CD14-positive monocyte (primary cell): ENCODE results near the gene PRODH2. TPM values are rescaled to one million over a fixed set of nuclear protein-coding genes. Genes with fewer than 3 reads are reported as not detected.

ENCODE experiments used
- DNase-seq, 3 donors: peaks; one replicate each; pipeline ENCODE4 v3.0.0-alpha.2; 2011 to 2022
- H2AFZ ChIP-seq: 2 replicates; pipeline ENCODE4 v1.6.0; 2012; ENCODE audit warnings: mild to moderate bottlenecking, low read depth, low read length, inconsistent platforms; ENCODE audit not compliant: insufficient read depth, poor library complexity, severe bottlenecking
- H3K27ac ChIP-seq, 2 donors: 1 replicate in 1 of 2; 2 replicates in 1 of 2; pipeline ENCODE4 v1.5.1; 2012 to 2013; ENCODE audit warnings: low read length in 2 of 2, control low read depth in 1 of 2, inconsistent platforms in 1 of 2, low read depth in 1 of 2, mild to moderate bottlenecking in 1 of 2
- H3K27me3 ChIP-seq, 2 donors: one replicate each; pipeline versions ENCODE4 v1.6.0 to v1.6.1; 2011 to 2013; ENCODE audit warnings: low read length in 2 of 2; ENCODE audit not compliant: control insufficient read depth in 2 of 2, insufficient read depth in 2 of 2
- H3K36me3 ChIP-seq, 2 donors: replicated peaks in 1 of 2; 1 replicate in 1 of 2; 2 replicates in 1 of 2; pipeline versions ENCODE4 v1.5.1 to v1.6.1; 2012 to 2013; ENCODE audit warnings: low read length in 2 of 2, control low read depth in 1 of 2, inconsistent platforms in 1 of 2, mild to moderate bottlenecking in 1 of 2; ENCODE audit not compliant: insufficient read depth in 2 of 2, control insufficient read depth in 1 of 2
- H3K4me1 ChIP-seq, 2 donors: 1 replicate in 1 of 2; 2 replicates in 1 of 2; pipeline versions ENCODE4 v1.5.1 to v1.6.1; 2012 to 2013; ENCODE audit warnings: low read length in 2 of 2, control low read depth in 1 of 2, inconsistent platforms in 1 of 2, mild to moderate bottlenecking in 1 of 2, moderate library complexity in 1 of 2; ENCODE audit not compliant: insufficient read depth in 2 of 2, control insufficient read depth in 1 of 2
- H3K4me2 ChIP-seq: replicated peaks from 2 replicates; pipeline ENCODE3; 2012; ENCODE audit warnings: low read length, moderate library complexity, mild to moderate bottlenecking; ENCODE audit not compliant: poor library complexity, severe bottlenecking; ENCODE audit errors: extremely low read depth
- H3K4me3 ChIP-seq, 3 experiments: fragments of 200-600 bp in 1 of 3; sonication (generic) in 1 of 3; replicated peaks in 1 of 3; 1 replicate in 2 of 3; 2 replicates in 1 of 3; pipeline ENCODE4 v1.5.1; 2011 to 2013; ENCODE audit warnings: low read length in 3 of 3, mild to moderate bottlenecking in 3 of 3, control low read depth in 2 of 3, low read depth in 2 of 3, inconsistent platforms in 1 of 3, moderate library complexity in 1 of 3
- H3K79me2 ChIP-seq: 2 replicates; pipeline ENCODE4 v1.6.0; 2012; ENCODE audit warnings: mild to moderate bottlenecking, control low read depth, inconsistent platforms, low read length, moderate library complexity; ENCODE audit not compliant: insufficient read depth
- H3K9ac ChIP-seq: 2 replicates; pipeline ENCODE4 v1.6.0; 2017; ENCODE audit warnings: low read length, mild to moderate bottlenecking; ENCODE audit not compliant: insufficient read depth, poor library complexity, severe bottlenecking
- H3K9me3 ChIP-seq, 2 donors: replicated peaks in 1 of 2; 1 replicate in 1 of 2; 2 replicates in 1 of 2; pipeline versions ENCODE4 v1.5.1 to v1.6.1; 2012 to 2013; ENCODE audit warnings: low read length in 2 of 2, control low read depth in 1 of 2; ENCODE audit not compliant: control insufficient read depth in 1 of 2, insufficient read depth in 1 of 2
- H4K20me1 ChIP-seq: 2 replicates; pipeline ENCODE4 v1.6.0; 2012; ENCODE audit warnings: mild to moderate bottlenecking, low read length, control low read depth, moderate library complexity; ENCODE audit not compliant: insufficient read depth
- H3K27ac Mint-ChIP-seq, 7 donors: one replicate each; pipeline ENCODE4 v1.8.0; 2020; ENCODE audit warnings: mild to moderate bottlenecking in 7 of 7, mixed read lengths in 7 of 7, moderate library complexity in 6 of 7, inconsistent platforms in 2 of 7
- H3K27me3 Mint-ChIP-seq, 3 donors: one replicate each; pipeline ENCODE4 v1.8.0; 2021 to 2022; ENCODE audit warnings: low read depth in 3 of 3, mild to moderate bottlenecking in 3 of 3, mixed read lengths in 3 of 3, moderate library complexity in 3 of 3, inconsistent platforms in 1 of 3
- H3K36me3 Mint-ChIP-seq, 2 donors: one replicate each; pipeline ENCODE4 v1.8.0; 2020; ENCODE audit warnings: mixed read lengths in 2 of 2, inconsistent platforms in 1 of 2, mild to moderate bottlenecking in 1 of 2
- H3K4me1 Mint-ChIP-seq: one replicate; pipeline ENCODE4 v1.8.0; 2020; ENCODE audit warnings: mild to moderate bottlenecking, mixed read lengths
- H3K4me3 Mint-ChIP-seq, 2 donors: one replicate each; pipeline ENCODE4 v1.8.0; 2020; ENCODE audit warnings: mild to moderate bottlenecking in 2 of 2, mixed read lengths in 2 of 2, moderate library complexity in 1 of 2
- H3K9me3 Mint-ChIP-seq, 7 donors: one replicate each; pipeline ENCODE4 v1.8.0; 2020 to 2022; ENCODE audit warnings: mixed read lengths in 7 of 7, mild to moderate bottlenecking in 6 of 7, moderate library complexity in 6 of 7, inconsistent platforms in 2 of 7
- CTCF ChIP-seq: fragments of 200-600 bp; IDR thresholded peaks from one replicate; pipeline ENCODE4 v1.8.0; 2022; ENCODE audit warnings: antibody characterized with exemption, mild to moderate bottlenecking
- WGBS: methylation state at CpG from one replicate; pipeline ENCODE4 v1.1.5; 2013; ENCODE audit warnings: missing lambda C conversion rate; ENCODE audit not compliant: insufficient coverage; 5-methylcytosine and 5-hydroxymethylcytosine counted together
- intact Hi-C, 2 donors: fragments of 100-400 bp; cut with micrococcal nuclease; formaldehyde crosslinking; loops; one replicate each; pipeline versions ENCODE4 v1.15.0 to v1.15.1; 2023
- polyA plus RNA-seq, 3 donors: library from polyadenylated mRNA; depleted of rRNA in 1 of 3; unstranded in 2 of 3; stranded (reverse) in 1 of 3; fragments of 300-500 nt in 2 of 3; fragments of >200 nt in 1 of 3; fragmentation: Illumina TruSeq in 2 of 3; gene quantifications; 1 replicate in 2 of 3; 2 replicates in 1 of 3; pipeline ENCODE4 v1.2.3, GENCODE V29; 2012 to 2021

The PRODH2 gene
- polyA plus RNA-seq, 3 donors, result not detected

GRCh38 chr19:35787227-35787799, 25.3 kb downstream of the PRODH2 start:
- H2AFZ ChIP-seq, result no peak overlapping the region
- no peaks in the 10 kb centered on the region for H4K20me1 ChIP-seq
- H3K36me3 Mint-ChIP-seq, result peaks cover 20 to 37% of the 10 kb centered on the region in 2 donors
- no peaks in the 10 kb centered on the region for H3K9me3 ChIP-seq
- DNase-seq, result no peak
- H3K4me1 Mint-ChIP-seq, result no peaks in the 10 kb centered on the region
- no peak overlapping the region for H3K4me2 ChIP-seq
- no peaks in the 10 kb centered on the region for H3K4me1 ChIP-seq
- no peak overlapping the region for H3K4me3 Mint-ChIP-seq
- H3K27me3 Mint-ChIP-seq, result peaks cover 0 to 5% (median 0%) of the 10 kb centered on the region in 3 donors
- H3K4me3 ChIP-seq, result no peak overlapping the region
- 97% methylated on average over 7 of the region's 15 CpGs for WGBS
- TF ChIP-seq CTCF, result no peak
- no peaks in the 10 kb centered on the region for H3K9me3 Mint-ChIP-seq
- intact Hi-C loops, result no loop called here
- H3K36me3 ChIP-seq, result peaks cover 17 to 24% of the 10 kb centered on the region in 2 donors
- no peaks in the 10 kb centered on the region for H3K27me3 ChIP-seq
- no peaks in the 10 kb centered on the region for H3K79me2 ChIP-seq
- no peak overlapping the region for H3K27ac Mint-ChIP-seq
- no peak overlapping the region for H3K9ac ChIP-seq
- H3K27ac ChIP-seq, result no peak overlapping the region

GRCh38 chr19:35786299-35787160, 26.1 kb downstream of the PRODH2 start:
- H3K9ac ChIP-seq, result no peak overlapping the region

More at GRCh38 chr19:35786299-35787160, 26.1 kb downstream of the PRODH2 start:
- DNase-seq, result no peak
- peaks cover 23 to 44% of the 10 kb centered on the region in 2 donors for H3K36me3 Mint-ChIP-seq
- no peaks in the 10 kb centered on the region for H3K9me3 Mint-ChIP-seq
- H3K9me3 ChIP-seq, result no peaks in the 10 kb centered on the region
- TF ChIP-seq CTCF, result no peak
- H3K79me2 ChIP-seq, result no peaks in the 10 kb centered on the region
- WGBS, result 97% methylated on average over 25 of the region's 31 CpGs
- H2AFZ ChIP-seq, result no peak overlapping the region
- peak overlapping the region in 2 of 7 donors; percentile 8 to 35 for H3K27ac Mint-ChIP-seq
- H3K4me2 ChIP-seq, result no peak overlapping the region
- H3K27ac ChIP-seq, result no peak overlapping the region
- no peaks in the 10 kb centered on the region for H3K27me3 ChIP-seq
- H3K36me3 ChIP-seq, result peaks cover 21 to 32% of the 10 kb centered on the region in 2 donors
- no peaks in the 10 kb centered on the region for H3K4me1 Mint-ChIP-seq
- intact Hi-C loops, result no loop called here
- no peaks in the 10 kb centered on the region for H3K4me1 ChIP-seq
- H4K20me1 ChIP-seq, result no peaks in the 10 kb centered on the region
- no peak overlapping the region for H3K4me3 ChIP-seq
- peaks cover 0 to 5% (median 0%) of the 10 kb centered on the region in 3 donors for H3K27me3 Mint-ChIP-seq
- no peak overlapping the region for H3K4me3 Mint-ChIP-seq
